ENCODE data around the gene GGA2.

Gene GGA2

GRCh38 chr16:23482778-23483177 is 27.5 kb downstream of the GGA2 start:
- H2BK5ac ChIP-seq (ENCODE audit: low read depth, low read length, poor library complexity), result no peak overlapping the region
- no peak overlapping the region for H4K12ac ChIP-seq (ENCODE audit: low read depth, low read length)
- H3K27me3 ChIP-seq (ENCODE audit: insufficient read depth, low read length), result no peaks in the 10 kb centered on the region
- H3K23ac ChIP-seq (ENCODE audit: low read length), result no peak overlapping the region
- peaks cover 65 to 77% of the 10 kb centered on the region in 2 experiments for H3K36me3 ChIP-seq (ENCODE audit: control insufficient read depth in 1 of 2, insufficient read depth in 2 of 2, low read length in 2 of 2)
- H2BK120ac ChIP-seq (ENCODE audit: insufficient read depth, low read length, poor library complexity), result no peak overlapping the region
- WGBS (ENCODE audit: extremely low coverage, insufficient coverage, insufficient read length), result no CpG with 5 or more reads among the region's 14 CpGs
- H2AK5ac ChIP-seq (ENCODE audit: low read length), result no peak overlapping the region
- H3K4me2 ChIP-seq (ENCODE audit: low read length), result no peak overlapping the region
- H3K14ac ChIP-seq (ENCODE audit: low read length), result no peak overlapping the region
- no peaks in the 10 kb centered on the region for H3K9me3 ChIP-seq (ENCODE audit: insufficient read depth, low read depth, low read length)
- H3K79me2 ChIP-seq (ENCODE audit: control insufficient read depth, insufficient read depth, low read length, poor library complexity), result no peaks in the 10 kb centered on the region
- H4K8ac ChIP-seq (ENCODE audit: low read depth, low read length), result no peak overlapping the region
- DNase-seq, result no peak
- H3K18ac ChIP-seq (ENCODE audit: low read length), result no peak overlapping the region
- H2AFZ ChIP-seq (ENCODE audit: insufficient read depth, low read length, poor library complexity), result no peak overlapping the region
- H3K4ac ChIP-seq (ENCODE audit: low read depth, low read length), result no peak overlapping the region
- H3K9ac ChIP-seq (ENCODE audit: low read length), result no peak overlapping the region
- no peaks in the 10 kb centered on the region for H3K4me1 ChIP-seq (ENCODE audit: control insufficient read depth in 1 of 2, insufficient read depth in 2 of 2, low read length in 2 of 2)
- H4K91ac ChIP-seq (ENCODE audit: low read depth, low read length), result no peak overlapping the region
- H3K79me1 ChIP-seq (ENCODE audit: low read length), result no peaks in the 10 kb centered on the region
- no peak overlapping the region for H3K4me3 ChIP-seq (ENCODE audit: low read depth, low read length)
- no peak overlapping the region for H2BK12ac ChIP-seq (ENCODE audit: low read length)
- H3K27ac ChIP-seq (ENCODE audit: low read depth, low read length), result no peak overlapping the region

- H3K23ac ChIP-seq (ENCODE audit: low read length), result no peak overlapping the region
- no peak for DNase-seq
- no peaks in the 10 kb centered on the region for H3K27me3 ChIP-seq (ENCODE audit: insufficient read depth, low read length)
- H2BK12ac ChIP-seq (ENCODE audit: low read length), result no peak overlapping the region
- no CpG with 5 or more reads among the region's 4 CpGs for WGBS (ENCODE audit: extremely low coverage, insufficient coverage, insufficient read length)
- H3K18ac ChIP-seq (ENCODE audit: low read length), result no peak overlapping the region
- H2AK5ac ChIP-seq (ENCODE audit: low read length), result no peak overlapping the region
- no peak overlapping the region for H2BK5ac ChIP-seq (ENCODE audit: low read depth, low read length, poor library complexity)
- no peaks in the 10 kb centered on the region for H3K9me3 ChIP-seq (ENCODE audit: insufficient read depth, low read depth, low read length)
- no peaks in the 10 kb centered on the region for H3K79me2 ChIP-seq (ENCODE audit: control insufficient read depth, insufficient read depth, low read length, poor library complexity)
- H2BK120ac ChIP-seq (ENCODE audit: insufficient read depth, low read length, poor library complexity), result no peak overlapping the region
- no peaks in the 10 kb centered on the region for H3K4me1 ChIP-seq (ENCODE audit: control insufficient read depth in 1 of 2, insufficient read depth in 2 of 2, low read length in 2 of 2)
- no peak overlapping the region for H2AFZ ChIP-seq (ENCODE audit: insufficient read depth, low read length, poor library complexity)
- H3K4ac ChIP-seq (ENCODE audit: low read depth, low read length), result no peak overlapping the region
- no peak overlapping the region for H3K4me3 ChIP-seq (ENCODE audit: low read depth, low read length)
- H4K91ac ChIP-seq (ENCODE audit: low read depth, low read length), result no peak overlapping the region
- no peak overlapping the region for H3K9ac ChIP-seq (ENCODE audit: low read length)
- H4K8ac ChIP-seq (ENCODE audit: low read depth, low read length), result no peak overlapping the region
- H3K36me3 ChIP-seq (ENCODE audit: control insufficient read depth in 1 of 2, insufficient read depth in 2 of 2, low read length in 2 of 2), result peaks cover 47 to 69% of the 10 kb centered on the region in 2 experiments
- H3K27ac ChIP-seq (ENCODE audit: low read depth, low read length), result no peak overlapping the region
- H3K14ac ChIP-seq (ENCODE audit: low read length), result no peak overlapping the region
- H4K12ac ChIP-seq (ENCODE audit: low read depth, low read length), result no peak overlapping the region
- no peak overlapping the region for H3K4me2 ChIP-seq (ENCODE audit: low read length)
- H3K79me1 ChIP-seq (ENCODE audit: low read length), result no peaks in the 10 kb centered on the region
These were observed 30.0 kb downstream of the GGA2 start for GRCh38 chr16:23480257-23480656.

- H3K4ac ChIP-seq (ENCODE audit: low read depth, low read length), result no peak overlapping the region
- H4K8ac ChIP-seq (ENCODE audit: low read depth, low read length), result no peak overlapping the region
- H4K91ac ChIP-seq (ENCODE audit: low read depth, low read length), result no peak overlapping the region
- no peak overlapping the region for H3K4me2 ChIP-seq (ENCODE audit: low read length)
- no peak overlapping the region for H2AK5ac ChIP-seq (ENCODE audit: low read length)
- no peak overlapping the region for H3K4me3 ChIP-seq (ENCODE audit: low read depth, low read length)
- no CpG with 5 or more reads among the region's 3 CpGs for WGBS (ENCODE audit: extremely low coverage, insufficient coverage, insufficient read length)
- no peaks in the 10 kb centered on the region for H3K27me3 ChIP-seq (ENCODE audit: insufficient read depth, low read length)
- no peak overlapping the region for H3K27ac ChIP-seq (ENCODE audit: low read depth, low read length)
- no peak overlapping the region for H4K12ac ChIP-seq (ENCODE audit: low read depth, low read length)
- no peaks in the 10 kb centered on the region for H3K4me1 ChIP-seq (ENCODE audit: control insufficient read depth in 1 of 2, insufficient read depth in 2 of 2, low read length in 2 of 2)
- no peaks in the 10 kb centered on the region for H3K9me3 ChIP-seq (ENCODE audit: insufficient read depth, low read depth, low read length)
- H3K36me3 ChIP-seq (ENCODE audit: control insufficient read depth in 1 of 2, insufficient read depth in 2 of 2, low read length in 2 of 2), result peaks cover 45 to 71% of the 10 kb centered on the region in 2 experiments
- H2BK120ac ChIP-seq (ENCODE audit: insufficient read depth, low read length, poor library complexity), result no peak overlapping the region
- DNase-seq, result no peak
- no peak overlapping the region for H2BK12ac ChIP-seq (ENCODE audit: low read length)
- H3K9ac ChIP-seq (ENCODE audit: low read length), result no peak overlapping the region
- no peaks in the 10 kb centered on the region for H3K79me2 ChIP-seq (ENCODE audit: control insufficient read depth, insufficient read depth, low read length, poor library complexity)
- H2BK5ac ChIP-seq (ENCODE audit: low read depth, low read length, poor library complexity), result no peak overlapping the region
- H3K79me1 ChIP-seq (ENCODE audit: low read length), result no peaks in the 10 kb centered on the region
- no peak overlapping the region for H3K23ac ChIP-seq (ENCODE audit: low read length)
- H3K14ac ChIP-seq (ENCODE audit: low read length), result no peak overlapping the region
- no peak overlapping the region for H2AFZ ChIP-seq (ENCODE audit: insufficient read depth, low read length, poor library complexity)
- no peak overlapping the region for H3K18ac ChIP-seq (ENCODE audit: low read length)
These were observed 31.2 kb downstream of the GGA2 start for GRCh38 chr16:23479138-23479537.

- Histone ChIP-seq H3K14ac (ENCODE audit: low read length) (no peak overlapping the region), H3K4me2 (ENCODE audit: low read length) (no peak overlapping the region), H2AK5ac (ENCODE audit: low read length) (no peak overlapping the region), H3K27ac (ENCODE audit: low read depth, low read length) (no peak overlapping the region), H3K9ac (ENCODE audit: low read length) (no peak overlapping the region), H4K8ac (ENCODE audit: low read depth, low read length) (no peak overlapping the region), H3K9me3 (ENCODE audit: insufficient read depth, low read depth, low read length) (no peaks in the 10 kb centered on the region), H4K91ac (ENCODE audit: low read depth, low read length) (no peak overlapping the region), H3K4me1 (ENCODE audit: control insufficient read depth in 1 of 2, insufficient read depth in 2 of 2, low read length in 2 of 2) (no peaks in the 10 kb centered on the region), H3K4me3 (ENCODE audit: low read depth, low read length) (no peak overlapping the region), H2BK120ac (ENCODE audit: insufficient read depth, low read length, poor library complexity) (no peak overlapping the region), H3K27me3 (ENCODE audit: insufficient read depth, low read length) (no peaks in the 10 kb centered on the region), H3K23ac (ENCODE audit: low read length) (no peak overlapping the region), H2AFZ (ENCODE audit: insufficient read depth, low read length, poor library complexity) (no peak overlapping the region), H3K36me3 (ENCODE audit: control insufficient read depth in 1 of 2, insufficient read depth in 2 of 2, low read length in 2 of 2) (peaks cover 45 to 71% of the 10 kb centered on the region in 2 experiments), H3K18ac (ENCODE audit: low read length) (no peak overlapping the region), H3K79me1 (ENCODE audit: low read length) (no peaks in the 10 kb centered on the region), H2BK12ac (ENCODE audit: low read length) (no peak overlapping the region), H3K79me2 (ENCODE audit: control insufficient read depth, insufficient read depth, low read length, poor library complexity) (no peaks in the 10 kb centered on the region), H4K12ac (ENCODE audit: low read depth, low read length) (no peak overlapping the region), H3K4ac (ENCODE audit: low read depth, low read length) (no peak overlapping the region), H2BK5ac (ENCODE audit: low read depth, low read length, poor library complexity) (no peak overlapping the region)
- DNase-seq, result no peak
- no CpG with 5 or more reads among the region's 3 CpGs for WGBS (ENCODE audit: extremely low coverage, insufficient coverage, insufficient read length)
These were observed 31.7 kb downstream of the GGA2 start for GRCh38 chr16:23478566-23478965.
